ENCODE measurements around the gene GAL3ST2. TPM values are rescaled to one million over a fixed set of nuclear protein-coding genes. Genes with fewer than 3 reads are reported as not detected.

The GAL3ST2 gene
- total RNA-seq, 2 experiments from 2014 or later, result 1.1 TPM; not detected in 1

- no peaks in the 10 kb centered on the region for H4K20me1 ChIP-seq (ENCODE audit: insufficient read depth, low read length)
- intact Hi-C loops (cut with micrococcal nuclease; ENCODE audit: unreplicated experiment), result loop anchor here (1.0 to 2.0 kb wide), 3 partner anchors 32 to 69 kb away; partner anchors contain the start of genes DTYMK and ING5
- peak; percentile 90 for DNase-seq (ENCODE audit: low spot score)
- TSS peak; percentile 55 for BruUV-seq (replicated peaks)
- H3K36me3 ChIP-seq (ENCODE audit: insufficient read depth, low read length), result no peaks in the 10 kb centered on the region; the same call in 1 of the 2 replicates
- peak within 1 kb of the TSS; percentile 48 for H3K27ac ChIP-seq (ENCODE audit: low read depth, low read length, poor library complexity, severe bottlenecking)
- TF ChIP-seq CTCF (conservative IDR thresholded peaks at IDR 0.05; ENCODE audit: low read length) (no peak), EZH2phosphoT487 (IDR thresholded peaks at IDR 0.05; ENCODE audit: borderline replicate concordance, low read depth, low read length) (no peak)
- H3K4me2 ChIP-seq (ENCODE audit: low read length), result peak within 1 kb of the TSS; percentile 84
- peaks cover 22% of the 10 kb centered on the region for H3K4me1 ChIP-seq (ENCODE audit: insufficient read depth, low read length, poor library complexity, severe bottlenecking)
- H3K9me2 ChIP-seq (ENCODE audit: insufficient read depth, low read length), result no peaks in the 10 kb centered on the region
- peak within 1 kb of the TSS; percentile 81 for H3K4me3 ChIP-seq (ENCODE audit: low read depth, low read length, poor library complexity, severe bottlenecking)
- peak within 1 kb of the TSS; percentile 78 for H2AFZ ChIP-seq (ENCODE audit: low read length)
- H3K79me2 ChIP-seq (ENCODE audit: insufficient read depth, low read depth, low read length), result no peaks in the 10 kb centered on the region
- no peaks in the 10 kb centered on the region for H3K9me3 ChIP-seq (ENCODE audit: low read length)
- ChIA-PET POLR2A (interaction anchor here (0.9 to 2.7 kb wide), 4 partner anchors 22 to 48 kb away, joined by 3 to 7 read pairs (median 4); partner anchors contain the start of genes DTYMK and ING5), CTCF (ENCODE audit: unreplicated experiment) (interaction anchor here (1.4 kb wide), 1 partner anchor 32 kb away, joined by 3 read pairs; no protein-coding TSS in a partner anchor)
These were observed 42.0 kb upstream of the GAL3ST2 start, which contains the start of gene D2HGDH for GRCh38 chr2:241734467-241735208. TSS of gene D2HGDH (plus strand) at chr2:241734630. CDS start at chr2:241735225, 595 bp downstream.

- CTCF ChIA-PET (ENCODE audit: unreplicated experiment), result no interaction called here
- Histone ChIP-seq H4K20me1 (ENCODE audit: insufficient read depth, low read length) (no peaks in the 10 kb centered on the region), H3K4me3 (ENCODE audit: low read depth, low read length, poor library complexity, severe bottlenecking) (no peak overlapping the region), H3K9me2 (ENCODE audit: insufficient read depth, low read length) (no peaks in the 10 kb centered on the region), H3K4me1 (ENCODE audit: insufficient read depth, low read length, poor library complexity, severe bottlenecking) (peaks cover 22% of the 10 kb centered on the region), H3K27ac (ENCODE audit: low read depth, low read length, poor library complexity, severe bottlenecking) (no peak overlapping the region), H3K36me3 (ENCODE audit: insufficient read depth, low read length) (no peaks in the 10 kb centered on the region; the same call in 1 of the 2 replicates), H3K79me2 (ENCODE audit: insufficient read depth, low read depth, low read length) (no peaks in the 10 kb centered on the region), H2AFZ (ENCODE audit: low read length) (no peak overlapping the region), H3K9me3 (ENCODE audit: low read length) (no peaks in the 10 kb centered on the region), H3K4me2 (ENCODE audit: low read length) (peak overlapping the region; percentile 84)
- no TSS peak for BruUV-seq (replicated peaks)
- no peak for TF ChIP-seq EZH2phosphoT487 (IDR thresholded peaks at IDR 0.05; ENCODE audit: borderline replicate concordance, low read depth, low read length)
- no peak for TF ChIP-seq CTCF (conservative IDR thresholded peaks at IDR 0.05; ENCODE audit: low read length)
- no peak for DNase-seq (ENCODE audit: low spot score)
- POLR2A ChIA-PET, result no interaction called here
- intact Hi-C loops (cut with micrococcal nuclease; ENCODE audit: unreplicated experiment), result no loop called here
These were observed 40.5 kb upstream of the GAL3ST2 start for GRCh38 chr2:241736111-241736510.
